PFSK-1 (cell line): Measurements from ENCODE around the gene DMKN.

ENCODE experiments used
- POLR2AphosphoS5 ChIP-seq: IDR thresholded peaks from 2 replicates; pipeline ENCODE4 v1.6.1; 2012; ENCODE audit warnings: low read depth, mild to moderate bottlenecking, control low read depth, low read length, moderate library complexity
- REST ChIP-seq, 2 experiments: IDR thresholded peaks; 2 replicates each; pipeline versions ENCODE4 v1.6.1 to v1.8.0; 2011 to 2012; ENCODE audit warnings: low read depth in 2 of 2, low read length in 2 of 2, control low read depth in 1 of 2, inconsistent platforms in 1 of 2, mild to moderate bottlenecking in 1 of 2, moderate library complexity in 1 of 2; ENCODE audit not compliant: insufficient read depth in 1 of 2
- TAF1 ChIP-seq: IDR thresholded peaks from 2 replicates; pipeline ENCODE4 v1.6.1; 2012; ENCODE audit warnings: low read length, control low read depth, borderline replicate concordance; ENCODE audit not compliant: insufficient read depth

GRCh38 chr19:35488677-35489076 lies 24.8 kb downstream of the DMKN start:
- TF ChIP-seq POLR2AphosphoS5, result no peak
- TF ChIP-seq REST (IDR thresholded peaks at IDR 0.05; ENCODE audit: insufficient read depth in 1 of 2, low read depth in 2 of 2, low read length in 2 of 2), result no peak
- no peak for TF ChIP-seq TAF1
